ENCODE data around the gene SAP30.

SAP30 gene

DNA sequence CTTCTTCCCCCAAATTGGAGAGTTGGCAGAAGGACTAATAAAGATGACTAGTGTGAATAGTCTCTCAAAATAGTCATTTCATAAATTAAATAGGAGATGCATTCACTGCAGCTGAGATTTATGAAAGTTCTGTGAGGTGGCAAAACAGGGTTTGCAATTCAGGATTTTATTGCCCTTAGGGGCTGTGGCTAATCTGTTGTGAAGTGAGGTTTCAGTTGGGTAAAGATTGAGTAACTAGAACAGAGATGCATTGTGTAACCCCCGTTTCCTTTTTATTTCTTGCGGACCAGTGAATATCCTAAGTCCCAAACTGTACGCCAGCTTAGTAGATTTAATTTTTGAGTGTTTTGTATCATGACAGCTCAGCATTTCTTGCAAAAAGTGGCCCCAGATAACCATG, 44.3 kb downstream of the SAP30 start:
- DNase-seq (ENCODE audit: low read depth): no peak

DNA sequence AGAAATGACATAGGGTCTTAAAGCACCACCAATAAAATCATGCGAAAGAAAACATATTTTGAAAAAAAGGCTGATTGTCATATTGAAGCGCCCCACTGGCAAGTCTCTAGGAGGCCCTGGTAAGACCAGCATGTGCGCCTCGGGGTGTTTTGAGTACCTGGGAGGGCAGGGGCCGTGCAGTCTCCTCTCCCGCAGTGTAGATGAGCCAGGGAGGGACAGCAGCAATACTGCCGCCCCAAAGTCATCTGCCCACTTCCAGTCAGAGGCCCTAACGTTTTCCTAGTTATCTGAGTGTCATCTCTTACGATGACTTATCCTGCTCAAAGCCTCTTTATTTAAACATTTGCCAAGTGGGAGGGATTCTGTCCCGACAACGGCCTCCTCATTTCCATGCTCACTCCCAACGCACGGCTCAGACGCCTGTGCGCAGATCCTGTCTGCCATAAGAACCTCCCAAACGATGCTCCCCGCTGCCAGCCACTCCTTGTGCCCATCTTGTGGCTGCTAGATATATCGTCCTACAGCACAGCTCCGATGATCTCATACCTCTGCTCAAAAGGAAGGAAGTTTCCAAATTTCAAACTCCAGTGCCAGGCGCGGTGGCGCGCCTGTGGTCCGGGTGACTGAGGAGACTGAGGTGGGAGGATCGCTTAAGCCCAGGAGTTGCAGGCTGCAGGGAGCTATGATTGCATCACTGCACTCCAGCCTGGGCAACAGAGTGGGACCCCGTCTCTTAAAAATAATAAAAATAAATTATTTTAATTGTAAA, 45.3 kb downstream of the SAP30 start:
- DNase-seq (ENCODE audit: low read depth): no peak

GRCh38 chr4:173417833-173418232, 47.1 kb downstream of the SAP30 start:
- no peak for DNase-seq (ENCODE audit: low read depth)

- DNase-seq (ENCODE audit: low read depth): no peak
Measured at GRCh38 chr4:173418639-173419038, 47.9 kb downstream of the SAP30 start.

GRCh38 chr4:173420324-173420752, 49.6 kb downstream of the SAP30 start:
- DNase-seq (ENCODE audit: low read depth): no peak

GRCh38 chr4:173420801-173421200, 50.0 kb downstream of the SAP30 start:
- DNase-seq (ENCODE audit: low read depth): no peak

GRCh38 chr4:173424899-173425805, 54.4 kb downstream of the SAP30 start:
- DNase-seq (ENCODE audit: low read depth): no peak

GRCh38 chr4:173426064-173426463, 55.3 kb downstream of the SAP30 start:
- no peak for DNase-seq (ENCODE audit: low read depth)

Measured in activated T-helper 9 cell treated with anti-CD3 and anti-CD28 coated beads, Interleukin-2, amount 50 U/mL, for 16 hours (primary cell).